HG02623 (cell line): ENCODE data around the gene EFHD1.
"Not testable (repeated sequence)": the region's sequence is repeated elsewhere in the genome, so short reads cannot be mapped to it uniquely, and the experiment has no call there.

ENCODE experiments used
- ATAC-seq: cut with Tn5 transposase; IDR thresholded peaks from one replicate; pipeline ENCODE4 v1.9.1; 2021; ENCODE audit warnings: moderate library complexity; ENCODE audit not compliant: unreplicated experiment

The EFHD1 gene

DNA sequence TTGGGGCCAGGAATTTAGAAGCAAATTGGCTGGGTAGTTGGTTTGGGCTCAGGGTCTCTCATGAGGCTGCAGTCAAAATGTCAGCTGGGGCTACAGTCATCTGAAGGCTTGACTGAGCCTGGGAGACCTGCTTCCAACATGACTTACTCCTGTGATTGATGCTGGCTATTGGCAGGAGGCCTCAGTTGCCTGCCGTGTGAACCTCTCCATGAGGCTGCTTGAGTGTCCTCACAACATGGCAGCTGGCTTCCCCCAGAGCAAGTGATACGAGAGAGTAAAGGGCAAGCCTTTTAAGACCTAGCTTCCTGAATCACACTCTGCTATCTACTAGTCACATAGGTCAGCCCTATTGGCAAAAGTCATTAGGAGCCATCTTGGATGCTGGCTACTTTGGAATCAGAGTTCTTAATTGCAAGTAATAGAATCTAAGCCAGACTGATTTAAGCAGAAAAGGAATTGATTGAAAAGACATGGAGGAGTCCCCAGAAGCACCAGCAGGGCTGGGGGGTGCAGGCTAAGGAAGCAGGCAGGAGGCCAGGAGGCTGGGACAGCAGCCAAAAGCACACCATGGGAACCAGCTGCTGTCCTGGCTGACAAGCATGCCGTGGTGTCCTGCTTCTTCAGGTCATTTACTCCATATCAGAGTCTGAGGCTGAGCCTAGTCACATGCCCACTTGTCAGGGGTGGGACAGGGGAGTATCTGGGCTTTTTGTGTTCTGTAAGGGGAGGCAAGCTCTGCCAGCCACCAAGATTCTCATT is 55.9 kb downstream of the EFHD1 start:
- ATAC-seq, result no peak

DNA sequence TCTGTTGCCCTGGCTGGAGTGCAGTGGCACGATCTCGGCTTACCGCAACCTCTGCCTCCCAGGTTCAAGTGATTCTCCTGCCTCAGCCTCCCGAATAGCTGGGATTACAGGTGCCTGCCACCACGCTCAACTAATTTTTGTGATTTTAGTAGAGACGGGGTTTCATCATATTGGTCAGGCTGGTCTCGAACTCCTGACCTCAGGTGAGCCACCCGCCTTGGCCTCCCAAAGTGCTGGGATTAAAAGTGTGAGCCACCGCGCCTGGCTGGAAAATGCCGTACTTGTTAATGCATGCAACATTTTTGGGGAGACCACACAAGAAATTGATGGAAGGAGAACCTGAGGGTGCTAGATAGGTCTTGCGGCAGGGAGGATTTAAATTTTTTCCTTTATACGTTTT is 57.7 kb downstream of the EFHD1 start:
- ATAC-seq, result not testable (repeated sequence)

GRCh38 chr2:232693344-232693743 is 59.9 kb downstream of the EFHD1 start:
- no peak for ATAC-seq

- no peak for ATAC-seq
Measured at GRCh38 chr2:232696609-232697058, 63.2 kb downstream of the EFHD1 start.

- peak; percentile 72 for ATAC-seq
Measured at GRCh38 chr2:232697059-232697806, 63.8 kb downstream of the EFHD1 start, which contains the start of gene GIGYF2. Gene GIGYF2 (plus strand): TSS chr2:232697331. CDS start chr2:232735198, 37,867 bp downstream.

- ATAC-seq, result no peak
Measured at GRCh38 chr2:232697807-232698110, 64.4 kb downstream of the EFHD1 start.

DNA sequence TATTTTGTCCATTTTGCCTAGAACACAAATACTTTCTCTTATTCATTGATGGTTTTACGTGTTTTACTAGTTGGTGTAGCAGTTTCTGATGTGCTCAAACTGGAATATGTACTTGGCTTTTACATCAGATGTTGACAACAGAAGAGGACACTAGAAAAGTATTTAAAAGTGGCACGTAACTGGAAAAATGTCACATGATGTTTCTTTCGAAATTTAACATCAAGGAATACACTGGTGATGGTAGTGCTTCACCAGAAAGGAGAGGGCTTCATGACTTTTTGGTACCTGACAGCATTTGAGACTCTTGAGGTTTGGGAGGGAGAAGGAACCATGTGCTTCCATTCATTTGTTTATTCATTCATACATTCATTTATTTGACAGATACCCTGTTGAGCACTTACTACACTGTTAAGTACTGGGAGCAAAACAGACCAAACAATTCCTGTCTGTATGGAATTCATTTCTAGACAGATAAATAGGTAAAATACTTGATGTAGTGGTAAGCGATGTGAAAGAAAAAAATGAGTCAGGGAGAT is 65.2 kb downstream of the EFHD1 start:
- no peak for ATAC-seq

DNA sequence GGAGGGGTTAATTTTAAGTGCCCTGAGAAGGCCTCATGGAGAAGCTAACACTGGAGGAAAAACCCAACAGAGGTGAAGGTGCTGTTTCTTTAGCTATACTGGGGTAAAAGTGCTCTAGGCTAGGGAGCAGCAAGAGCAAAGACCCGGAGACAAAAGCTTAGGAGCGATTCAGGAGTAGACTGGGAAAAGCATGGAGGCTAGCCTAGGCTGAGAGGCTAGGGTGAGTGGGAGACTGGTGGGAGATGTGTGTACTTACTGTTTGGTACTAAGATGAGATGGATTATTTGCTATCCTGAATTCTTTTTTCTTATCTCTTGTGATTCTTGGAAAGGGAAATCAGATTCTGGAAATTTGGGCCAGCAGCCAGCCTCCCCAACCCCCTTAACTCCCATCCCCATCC is 65.7 kb downstream of the EFHD1 start:
- ATAC-seq, result no peak

DNA sequence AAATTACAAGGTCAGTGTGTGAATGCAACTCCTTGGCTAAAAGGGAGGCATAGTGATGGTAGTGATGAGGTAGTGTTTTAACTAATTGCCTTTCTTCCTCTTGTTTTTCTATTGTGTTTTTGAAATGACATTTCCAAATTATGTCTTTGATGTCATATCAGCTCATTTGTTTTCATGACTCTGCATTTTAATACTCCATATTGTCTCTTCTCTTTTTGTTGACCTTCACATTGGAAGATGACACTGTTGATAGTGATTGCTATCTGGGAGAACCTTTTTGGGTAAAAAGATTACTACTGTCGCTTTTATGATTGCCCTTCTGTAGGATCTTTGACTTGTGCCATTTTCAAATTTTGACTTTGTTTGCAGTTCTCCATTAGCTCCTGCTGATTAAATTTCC is 66.8 kb downstream of the EFHD1 start:
- ATAC-seq, result no peak

DNA sequence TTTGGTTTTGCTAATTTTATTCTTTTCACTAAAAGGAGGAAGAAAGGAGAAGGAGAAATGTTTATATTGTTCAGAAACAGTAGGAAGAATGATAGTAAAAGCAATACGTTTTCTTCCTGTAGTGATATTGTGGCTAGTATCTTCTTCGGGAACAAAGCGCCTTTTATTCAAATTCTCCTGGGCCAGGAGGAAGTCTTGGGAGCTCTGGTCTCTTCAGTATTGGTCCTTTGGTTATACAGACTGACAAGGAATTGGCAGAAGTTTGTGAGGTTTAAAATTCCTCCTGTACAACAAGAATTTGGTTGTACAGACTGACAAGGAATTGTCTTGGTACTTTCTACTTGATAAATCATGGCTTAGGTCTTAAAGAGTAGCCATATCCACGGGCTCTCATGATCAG is 73.7 kb downstream of the EFHD1 start:
- ATAC-seq, result no peak

- ATAC-seq, result no peak
Measured at GRCh38 chr2:232713505-232713904, 80.1 kb downstream of the EFHD1 start.

DNA sequence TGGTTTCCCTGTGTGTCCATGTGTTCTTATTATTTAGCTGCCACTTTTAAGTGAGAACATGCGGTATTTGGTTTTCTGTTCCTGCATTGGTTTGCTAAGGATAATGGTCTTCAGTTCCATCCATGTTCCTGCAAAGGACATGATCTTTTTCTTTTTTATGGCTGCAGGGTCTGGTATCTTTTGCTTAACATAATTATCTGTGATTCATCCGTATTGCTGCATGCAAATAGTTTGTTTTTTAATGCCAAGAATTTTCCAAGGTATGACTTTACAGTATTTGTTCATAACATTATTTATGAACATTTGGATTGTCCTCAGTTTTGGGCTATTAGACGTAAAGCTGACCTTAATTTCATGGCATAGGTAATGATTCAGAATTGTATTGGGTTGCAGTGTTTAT is 81.6 kb downstream of the EFHD1 start:
- ATAC-seq, result no peak

GRCh38 chr2:232720056-232720455 is 86.7 kb downstream of the EFHD1 start:
- ATAC-seq, result not testable (repeated sequence)

DNA sequence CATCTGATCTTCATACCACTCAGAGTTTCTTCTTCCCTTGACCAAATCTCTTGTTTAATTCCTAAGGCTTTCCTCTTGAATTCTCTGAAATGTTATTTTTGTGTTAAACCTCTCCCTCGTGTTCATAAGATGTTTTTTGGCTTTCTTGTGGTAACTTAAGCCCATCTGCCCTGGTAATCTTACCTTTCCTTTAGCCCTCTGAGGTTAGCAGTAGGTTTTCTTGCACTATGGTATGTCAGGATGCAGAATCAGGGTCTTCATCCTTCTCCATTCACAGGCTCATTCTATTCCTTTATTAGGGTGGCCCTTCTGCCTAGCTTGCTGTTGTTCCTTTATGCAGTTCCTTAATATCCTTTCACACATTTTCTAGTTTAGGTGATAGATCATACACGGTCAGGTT is 87.9 kb downstream of the EFHD1 start:
- no peak for ATAC-seq

DNA sequence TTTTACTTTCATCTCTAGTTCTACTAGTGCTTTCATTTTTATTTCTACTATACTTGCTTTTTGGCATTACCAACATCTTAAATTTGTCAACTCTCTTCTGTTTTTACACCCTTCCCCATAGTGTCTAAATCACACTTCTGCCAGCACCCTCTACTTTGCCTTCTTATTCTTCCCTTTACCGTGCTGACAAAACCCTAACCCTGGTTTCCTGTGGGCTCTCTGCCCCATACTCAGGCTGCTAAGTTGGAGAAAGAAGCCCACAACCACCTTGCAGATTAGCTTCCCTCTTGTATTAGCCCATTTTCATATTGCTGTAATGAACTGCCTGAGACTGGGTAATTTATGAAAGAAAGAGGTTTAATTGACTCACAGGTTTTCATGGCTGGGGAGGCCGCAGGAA is 88.5 kb downstream of the EFHD1 start:
- no peak for ATAC-seq

DNA sequence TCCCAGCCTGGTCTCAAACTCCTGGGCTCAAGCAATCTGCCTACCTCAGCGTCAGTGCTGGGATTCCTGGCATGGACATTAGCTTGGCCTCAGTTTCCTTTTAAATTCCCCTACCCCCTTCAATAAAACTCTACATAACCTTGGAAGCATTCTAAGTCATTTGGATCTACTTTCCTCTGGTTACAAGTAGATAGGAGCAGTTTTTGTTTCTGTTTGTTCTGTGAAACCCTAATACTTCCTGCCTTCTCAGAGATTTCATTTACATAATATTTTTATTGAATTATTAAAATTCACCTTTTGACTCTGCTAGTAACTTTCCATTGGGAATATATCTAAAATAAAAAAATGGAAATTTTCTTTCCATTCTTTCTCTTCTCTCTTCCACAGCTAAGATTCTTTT is 89.6 kb downstream of the EFHD1 start:
- ATAC-seq, result no peak

DNA sequence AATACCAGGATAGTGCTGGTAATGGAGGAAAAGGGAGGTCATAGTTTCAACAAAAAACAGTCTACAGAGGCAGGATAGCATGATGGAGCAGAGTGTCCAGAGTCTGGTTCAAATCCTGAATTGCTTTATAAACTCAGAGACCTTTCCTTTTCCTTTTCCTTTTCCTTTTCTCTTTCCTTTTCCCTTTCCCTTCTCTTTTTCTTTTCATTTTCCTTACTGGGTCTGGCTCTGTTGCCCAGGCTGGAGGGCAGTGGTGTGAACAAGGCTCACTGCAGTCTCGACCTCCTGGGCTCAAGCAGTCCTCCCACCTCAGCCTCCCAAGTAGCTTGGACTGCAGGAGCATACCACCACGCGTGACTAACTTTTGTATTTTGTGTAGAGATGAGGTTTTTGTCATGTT is 95.4 kb downstream of the EFHD1 start:
- ATAC-seq, result no peak

DNA sequence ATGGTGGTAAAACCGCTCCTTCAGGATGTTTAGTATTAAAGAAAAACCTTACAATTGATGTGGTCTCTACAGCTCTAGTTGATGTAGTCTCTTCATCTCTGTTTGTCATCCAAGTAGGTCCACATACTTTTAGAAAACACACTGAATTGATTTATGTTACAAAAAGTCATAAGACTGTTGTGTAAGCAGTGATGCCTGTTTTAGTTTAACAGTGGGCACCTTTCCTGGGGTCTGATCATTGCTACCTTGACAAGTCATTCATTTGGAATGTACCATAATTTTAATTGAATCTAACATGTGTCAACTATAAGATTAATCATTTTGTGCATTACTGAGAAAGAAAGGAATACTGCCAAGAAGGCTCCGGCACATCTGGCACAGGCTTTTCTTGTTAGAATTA is 98.1 kb downstream of the EFHD1 start:
- no peak for ATAC-seq
